K562 (cell line): ENCODE measurements around the gene IRX6. TPM values are rescaled to one million over a fixed set of nuclear protein-coding genes. Genes with fewer than 3 reads are reported as not detected.

ENCODE experiments used
- ATAC-seq: fragments of 200-7000 bp; cut with Tn5 transposase; 3 replicates; pipeline ENCODE4 v1.9.1; 2020; ENCODE audit warnings: moderate library complexity
- BruUV-seq: library from RNA; stranded (reverse); fragments of 400-500 nt; replicated peaks from 2 replicates; lab custom pipeline; 2021; lab: Mats Ljungman, UMichigan
- CTCF ChIA-PET: fragments of 300-600 bp; formaldehyde crosslinking; extraction: SDS; loops from one replicate; lab custom pipeline; 2021; ENCODE audit warnings: low intra/inter-chr PET ratio; lab: Yijun Ruan, JAX
- POLR2A ChIA-PET: fragments of 300-600, 350-650 bp; sonication (Branson Sonifier 250); formaldehyde crosslinking; extraction: SDS; loops from one replicate; lab custom pipeline; 2021; ENCODE audit warnings: antibody characterized with exemption, inconsistent platforms; lab: Yijun Ruan, JAX
- DNase-seq, 4 experiments: peaks; one replicate each; pipeline versions ENCODE4 v3.0.0 to v3.0.0-alpha.2; 2011 to 2018; ENCODE audit warnings: low spot score in 3 of 4, mixed read lengths in 3 of 4; ENCODE audit errors: extremely low read depth in 1 of 4
- FAIRE-seq: peaks from 2 replicates; lab custom pipeline; 2011; peaks lifted over from hg19 to GRCh38; lab: Jason Lieb, UNC
- H2AFZ ChIP-seq: 2 replicates; pipeline ENCODE4 v1.6.0; 2011; ENCODE audit warnings: low read depth, low read length, control low read depth, inconsistent platforms
- H3K27ac ChIP-seq: fragments of 200-600 bp; 3 replicates; pipeline ENCODE4 v1.8.0; 2011; ENCODE audit warnings: low read depth, mild to moderate bottlenecking, control low read depth, inconsistent platforms, low read length, moderate library complexity, mixed read lengths; ENCODE audit errors: extremely low read depth
- H3K27me3 ChIP-seq, 2 experiments: fragments of 300-600 bp in 1 of 2; 2 replicates in 1 of 2; 3 replicates in 1 of 2; pipeline versions ENCODE4 v1.6.0 to v1.8.0; 2011; ENCODE audit warnings: inconsistent platforms in 2 of 2, low read length in 2 of 2, mild to moderate bottlenecking in 1 of 2, mixed read lengths in 1 of 2, moderate library complexity in 1 of 2; ENCODE audit not compliant: control insufficient read depth in 2 of 2, insufficient read depth in 2 of 2
- H3K36me3 ChIP-seq: fragments of 300-600 bp; 3 replicates; pipeline ENCODE4 v1.8.0; 2011; ENCODE audit warnings: mild to moderate bottlenecking, low read length, inconsistent platforms; ENCODE audit not compliant: control insufficient read depth, insufficient read depth
- H3K4me1 ChIP-seq, 2 experiments: fragments of 200-600 bp in 1 of 2; replicated peaks in 1 of 2; 2 replicates in 1 of 2; 3 replicates in 1 of 2; pipeline versions ENCODE4 v1.5.1 to v1.8.0; 2011; ENCODE audit warnings: inconsistent platforms in 2 of 2, low read length in 2 of 2, mild to moderate bottlenecking in 1 of 2, mixed read lengths in 1 of 2, moderate library complexity in 1 of 2; ENCODE audit not compliant: control insufficient read depth in 2 of 2, insufficient read depth in 2 of 2
- H3K4me2 ChIP-seq: 2 replicates; pipeline ENCODE4 v1.6.1; 2011; ENCODE audit warnings: low read length, control low read depth, inconsistent platforms, mixed read lengths; ENCODE audit not compliant: insufficient read depth
- H3K4me3 ChIP-seq: fragments of 200-600 bp; sonication (generic), shearing (Covaris generic); 2 replicates; pipeline ENCODE4 v1.5.1; 2016; ENCODE audit warnings: control low read depth, inconsistent platforms
- H3K79me2 ChIP-seq: fragments of 200-600 bp; 3 replicates; pipeline ENCODE4 v1.8.0; 2011; ENCODE audit warnings: low read length, inconsistent platforms; ENCODE audit not compliant: control insufficient read depth, insufficient read depth
- H3K9ac ChIP-seq, 2 experiments: 2 replicates each; pipeline versions ENCODE4 v1.6.0 to v1.6.1; 2011; ENCODE audit warnings: low read depth in 2 of 2, low read length in 2 of 2, control low read depth in 1 of 2, inconsistent platforms in 1 of 2, mild to moderate bottlenecking in 1 of 2, mixed read lengths in 1 of 2; ENCODE audit not compliant: insufficient read depth in 1 of 2
- H3K9me1 ChIP-seq: one replicate; pipeline ENCODE4 v1.6.0; 2011; ENCODE audit warnings: inconsistent platforms, mild to moderate bottlenecking, low read length, moderate library complexity; ENCODE audit not compliant: control insufficient read depth, insufficient read depth
- H3K9me3 ChIP-seq: replicated peaks from 2 replicates; pipeline ENCODE4 v1.5.1; 2011; ENCODE audit warnings: low read depth, low read length, inconsistent platforms; ENCODE audit not compliant: control insufficient read depth, insufficient read depth
- H4K20me1 ChIP-seq: replicated peaks from 2 replicates; pipeline ENCODE4 v1.6.1; 2011; ENCODE audit warnings: low read length, inconsistent platforms, mixed read lengths; ENCODE audit not compliant: control insufficient read depth, insufficient read depth
- E2F5 ChIP-seq: sonication (generic); formaldehyde crosslinking; IDR thresholded peaks from 2 replicates; pipeline ENCODE4 v1.8.0; 2022; ENCODE audit warnings: mild to moderate bottlenecking, missing genetic modification reagents
- HDAC1 ChIP-seq, 2 experiments: fragments of 450-650 bp; IDR thresholded peaks; 2 replicates each; pipeline ENCODE4 v1.6.1; 2016 to 2017; ENCODE audit warnings: inconsistent platforms in 1 of 2, mild to moderate bottlenecking in 1 of 2, moderate library complexity in 1 of 2
- LEF1 ChIP-seq: fragments of 450-650 bp; IDR thresholded peaks from 2 replicates; pipeline ENCODE4 v1.6.1; 2016; ENCODE audit warnings: mild to moderate bottlenecking
- MBD1 ChIP-seq: fragments of 250-450 bp; sonication (Bioruptor Pico); IDR thresholded peaks from 2 replicates; pipeline ENCODE4 v1.8.0; 2022; ENCODE audit warnings: inconsistent platforms
- PHF21A ChIP-seq: fragments of 450-650 bp; IDR thresholded peaks from 2 replicates; pipeline ENCODE4 v1.6.1; 2017; ENCODE audit warnings: low read depth, borderline replicate concordance
- PHTF2 ChIP-seq: fragments of 250-450 bp; sonication (Bioruptor Pico); IDR thresholded peaks from 2 replicates; pipeline ENCODE4 v1.5.0; 2021; ENCODE audit warnings: mild to moderate bottlenecking
- TAF1 ChIP-seq: IDR thresholded peaks from 2 replicates; pipeline ENCODE4 v1.6.1; 2011; ENCODE audit warnings: mild to moderate bottlenecking, low read length, moderate library complexity; ENCODE audit not compliant: insufficient read depth, control insufficient read depth, severe bottlenecking; ENCODE audit errors: extremely low read depth
- ZNF184 ChIP-seq: sonication (generic); formaldehyde crosslinking; IDR thresholded peaks from 2 replicates; pipeline ENCODE4 v1.5.0; 2020; ENCODE audit warnings: missing genetic modification reagents
- WGBS: fragments of 100-300 bp; shearing (Covaris generic); methylation state at CpG from one replicate; pipeline ENCODE4 v1.1.6; 2016; ENCODE audit warnings: low coverage, mixed read lengths; ENCODE audit not compliant: insufficient coverage; ENCODE audit errors: missing lambda C conversion rate; 5-methylcytosine and 5-hydroxymethylcytosine counted together
- in situ Hi-C: fragments of 300-500 bp; cut with MboI; formaldehyde crosslinking; loops from 4 replicates; pipeline ENCODE4 v1.15.0; 2018; ENCODE audit warnings: inconsistent platforms, mixed read lengths
- intact Hi-C: fragments of 100-400 bp; cut with micrococcal nuclease; formaldehyde crosslinking; loops from 2 replicates; pipeline ENCODE4 v1.14.2; 2022
- polyA plus RNA-seq, 8 experiments: library from polyadenylated mRNA; depleted of rRNA in 4 of 8; stranded (reverse) in 5 of 8; unstranded in 3 of 8; fragments of >200 nt; fragmentation: Nextera tagmentation in 2 of 8; fragmentation: Illumina TruSeq in 1 of 8; extraction: Ambion mirVana in 2 of 8; extraction: Trizol in 1 of 8; gene quantifications; 2 replicates each; pipeline versions ENCODE4 v1.2.1 to v1.2.3, GENCODE V29; 2011 to 2014; ENCODE audit warnings: inconsistent platforms in 1 of 8, missing spikeins in 1 of 8
- total RNA-seq, 7 experiments: library from RNA; depleted of rRNA in 6 of 7; stranded (reverse); fragments of >200 nt in 6 of 7; fragmentation: Illumina TruSeq in 2 of 7; extraction: Trizol in 2 of 7; gene quantifications; 2 replicates each; pipeline versions ENCODE4 v1.2.1 to v1.2.3, GENCODE V29; 2011 to 2021; ENCODE audit warnings: low replicate concordance in 1 of 7

IRX6 gene
- total and polyA plus RNA-seq, 9 of the 15 experiments (the other 6 are each of a cell fraction or from before 2014, with no cell fraction given): 0.07 to 0.29 (median 0.14) TPM; not detected in 4

- no peak overlapping the region for H2AFZ ChIP-seq
- TF ChIP-seq TAF1: no peak
- no peak for TF ChIP-seq LEF1
- no peak for TF ChIP-seq PHF21A
- TF ChIP-seq E2F5 (CRISPR knock-in tag): no peak
- TF ChIP-seq ZNF184 (CRISPR knock-in tag): no peak
- no peak for TF ChIP-seq MBD1
- TF ChIP-seq HDAC1 (IDR thresholded peaks at IDR 0.05): no peak
- TF ChIP-seq PHTF2: no peak
- TF ChIP-seq, all 486 proteins: peak for 0
- FAIRE-seq (no peak), ATAC-seq (no peak), DNase-seq (no peak)
- Histone ChIP-seq H3K27me3 (peaks cover 12 to 58% of the 10 kb centered on the region in 2 experiments; a peak in 3 of 5 replicates), H4K20me1 (no peaks in the 10 kb centered on the region; the same call in 1 of the 2 replicates), H3K9me1 (no peaks in the 10 kb centered on the region), H3K36me3 (no peaks in the 10 kb centered on the region), H3K4me2 (no peak overlapping the region), H3K79me2 (no peaks in the 10 kb centered on the region), H3K4me1 (peaks cover 0 to 4% of the 10 kb centered on the region in 2 experiments; a peak in 2 of 5 replicates), H3K4me3 (no peak overlapping the region), H3K27ac (no peak overlapping the region), H3K9me3 (no peaks in the 10 kb centered on the region), H3K9ac (no peak overlapping the region)
- in situ Hi-C loops (no loop called here), intact Hi-C loops (no loop called here)
- no TSS peak for BruUV-seq
- ChIA-PET CTCF (no interaction called here), POLR2A (interaction anchor here (0.7 kb wide), 1 partner anchor 52 kb away, joined by 3 read pairs; no protein-coding TSS in a partner anchor)
- WGBS: 5% methylated on average over 8 of the region's 8 CpGs
Measured at GRCh38 chr16:55329791-55330428, 5.9 kb downstream of the IRX6 start.
